ENCODE results near the gene MAPK1.

DNA sequence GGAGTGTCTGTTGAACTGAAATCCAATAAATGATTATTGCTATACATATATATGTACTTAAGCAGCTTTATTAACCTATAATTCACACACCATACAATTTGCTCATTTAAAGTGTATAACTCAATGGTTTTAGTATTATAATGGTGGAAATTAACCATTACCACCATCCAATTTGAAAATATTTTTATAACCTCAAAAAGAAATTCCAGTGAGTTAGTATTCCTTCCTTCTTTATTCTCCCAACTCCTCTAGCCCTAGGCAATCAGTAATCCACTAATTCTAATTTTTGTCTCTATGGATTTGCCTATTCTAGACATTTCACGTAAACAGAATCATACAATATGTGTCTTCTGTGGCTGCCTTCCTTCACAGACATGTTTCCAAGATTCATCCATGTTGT, 64.8 kb downstream of the MAPK1 start:
- no peak for TF ChIP-seq ZNF274 (IDR thresholded peaks at IDR 0.05; ENCODE audit: low read depth, low read length)
- no peak for TF ChIP-seq SUZ12 (IDR thresholded peaks at IDR 0.05; ENCODE audit: extremely low read depth, insufficient read depth, insufficient read length)
- no peak for TF ChIP-seq YY1 (IDR thresholded peaks at IDR 0.05; ENCODE audit: insufficient read depth, insufficient read length)
